Measurements from ENCODE around the gene ARPC5.
"Not testable (repeated sequence)": the region's sequence is repeated elsewhere in the genome, so short reads cannot be mapped to it uniquely, and the experiment has no call there.

The ARPC5 gene

GRCh38 chr1:183635606-183636333, at the start of gene ARPC5:
Gene ARPC5, minus strand, starts transcription at chr1:183635783. Its CDS starts 124 bp downstream, at chr1:183635659.
- peak; percentile 97 for DNase-seq (ENCODE audit: low spot score)

- DNase-seq (ENCODE audit: low spot score): peak; percentile 78
Measured at GRCh38 chr1:183685112-183685713, 49.6 kb upstream of the ARPC5 start.

GRCh38 chr1:183679363-183679762, 43.8 kb upstream of the ARPC5 start:
- DNase-seq (ENCODE audit: low spot score): not testable (repeated sequence)

GRCh38 chr1:183678819-183679218, 43.2 kb upstream of the ARPC5 start:
- DNase-seq (ENCODE audit: low spot score): no peak

- DNase-seq (ENCODE audit: low spot score): peak; percentile 51
Measured at GRCh38 chr1:183676586-183677189, 41.1 kb upstream of the ARPC5 start.

GRCh38 chr1:183675883-183676585, 40.5 kb upstream of the ARPC5 start:
- DNase-seq (ENCODE audit: low spot score): no peak

GRCh38 chr1:183675381-183675780, 39.8 kb upstream of the ARPC5 start:
- DNase-seq (ENCODE audit: low spot score): no peak

- DNase-seq (ENCODE audit: low spot score): no peak
Measured at GRCh38 chr1:183674886-183675285, 39.3 kb upstream of the ARPC5 start.

- DNase-seq (ENCODE audit: low spot score): no peak
Measured at GRCh38 chr1:183674339-183674738, 38.8 kb upstream of the ARPC5 start.

- DNase-seq (ENCODE audit: low spot score): no peak
Measured at GRCh38 chr1:183673605-183674323, 38.2 kb upstream of the ARPC5 start.

- DNase-seq (ENCODE audit: low spot score): no peak
Measured at GRCh38 chr1:183670169-183670568, 34.6 kb upstream of the ARPC5 start.

- DNase-seq (ENCODE audit: low spot score): no peak
Measured at GRCh38 chr1:183656355-183656754, 20.8 kb upstream of the ARPC5 start.

- peak; percentile 86 for DNase-seq (ENCODE audit: low spot score)
Measured at GRCh38 chr1:183655562-183656075, 20.0 kb upstream of the ARPC5 start.

- no peak for DNase-seq (ENCODE audit: low spot score)
Measured at GRCh38 chr1:183654706-183655105, 19.1 kb upstream of the ARPC5 start.

- DNase-seq (ENCODE audit: low spot score): no peak
Measured at GRCh38 chr1:183653876-183654451, 18.4 kb upstream of the ARPC5 start.

- DNase-seq (ENCODE audit: low spot score): no peak
Measured at GRCh38 chr1:183653462-183653794, 17.8 kb upstream of the ARPC5 start.

GRCh38 chr1:183652547-183653461, 17.2 kb upstream of the ARPC5 start, which contains the start of gene APOBEC4:
Gene APOBEC4, minus strand, starts transcription at chr1:183653316. Its CDS starts 4,535 bp downstream, at chr1:183648781.
- DNase-seq (ENCODE audit: low spot score): no peak

- no peak for DNase-seq (ENCODE audit: low spot score)
Measured at GRCh38 chr1:183652107-183652506, 16.5 kb upstream of the ARPC5 start.

GRCh38 chr1:183651612-183652011, 16.0 kb upstream of the ARPC5 start:
- DNase-seq (ENCODE audit: low spot score): no peak

GRCh38 chr1:183648042-183648441, 12.5 kb upstream of the ARPC5 start:
- DNase-seq (ENCODE audit: low spot score): no peak
